Stimulated activated CD8-positive, alpha-beta memory T cell treated with anti-CD3 and anti-CD28 coated beads, Interleukin-4, amount 100 ng/mL, for 4 hours (primary cell): ENCODE results near the gene TNIP2.

ENCODE experiments used
- DNase-seq, 2 donors: peaks; one replicate each; pipeline ENCODE4 v3.0.0-alpha.2; 2020; ENCODE audit warnings: low read depth in 2 of 2, low spot score in 1 of 2

The TNIP2 gene

GRCh38 chr4:2721586-2721985 lies 34.5 kb downstream of the TNIP2 start:
- DNase-seq, result no peak

- no peak for DNase-seq
Measured at GRCh38 chr4:2716236-2716635, 39.9 kb downstream of the TNIP2 start.

- DNase-seq, result no peak
Measured at GRCh38 chr4:2715426-2715825, 40.7 kb downstream of the TNIP2 start.

GRCh38 chr4:2714918-2715317 lies 41.2 kb downstream of the TNIP2 start:
- no peak for DNase-seq

GRCh38 chr4:2714061-2714770 lies 41.9 kb downstream of the TNIP2 start:
- DNase-seq, result peak in 1 of 2 donors; percentile 12

GRCh38 chr4:2713337-2713736 lies 42.8 kb downstream of the TNIP2 start:
- DNase-seq, result no peak

GRCh38 chr4:2712261-2712842 lies 43.8 kb downstream of the TNIP2 start:
- DNase-seq, result no peak

GRCh38 chr4:2702770-2703169 lies 53.4 kb downstream of the TNIP2 start:
- no peak for DNase-seq

GRCh38 chr4:2702361-2702760 lies 53.8 kb downstream of the TNIP2 start:
- no peak for DNase-seq

- no peak for DNase-seq
Measured at GRCh38 chr4:2700031-2700430, 56.1 kb downstream of the TNIP2 start.

- DNase-seq, result no peak
Measured at GRCh38 chr4:2699534-2699933, 56.6 kb downstream of the TNIP2 start.

GRCh38 chr4:2698951-2699505 lies 57.1 kb downstream of the TNIP2 start:
- no peak for DNase-seq

- no peak for DNase-seq
Measured at GRCh38 chr4:2698504-2698903, 57.6 kb downstream of the TNIP2 start.

- no peak for DNase-seq
Measured at GRCh38 chr4:2697995-2698414, 58.1 kb downstream of the TNIP2 start.

GRCh38 chr4:2696423-2696822 lies 59.7 kb downstream of the TNIP2 start:
- DNase-seq, result no peak

GRCh38 chr4:2695346-2696060 lies 60.6 kb downstream of the TNIP2 start:
- DNase-seq, result no peak

GRCh38 chr4:2694691-2695090 lies 61.4 kb downstream of the TNIP2 start:
- no peak for DNase-seq

GRCh38 chr4:2691952-2692435 lies 64.1 kb downstream of the TNIP2 start:
- DNase-seq, result no peak
